Measurements from ENCODE around the gene KRT76. TPM values are rescaled to one million over a fixed set of nuclear protein-coding genes. Genes with fewer than 3 reads are reported as not detected.

The KRT76 gene
- total RNA-seq, 1 experiment from 2014 or later = not detected

DNA sequence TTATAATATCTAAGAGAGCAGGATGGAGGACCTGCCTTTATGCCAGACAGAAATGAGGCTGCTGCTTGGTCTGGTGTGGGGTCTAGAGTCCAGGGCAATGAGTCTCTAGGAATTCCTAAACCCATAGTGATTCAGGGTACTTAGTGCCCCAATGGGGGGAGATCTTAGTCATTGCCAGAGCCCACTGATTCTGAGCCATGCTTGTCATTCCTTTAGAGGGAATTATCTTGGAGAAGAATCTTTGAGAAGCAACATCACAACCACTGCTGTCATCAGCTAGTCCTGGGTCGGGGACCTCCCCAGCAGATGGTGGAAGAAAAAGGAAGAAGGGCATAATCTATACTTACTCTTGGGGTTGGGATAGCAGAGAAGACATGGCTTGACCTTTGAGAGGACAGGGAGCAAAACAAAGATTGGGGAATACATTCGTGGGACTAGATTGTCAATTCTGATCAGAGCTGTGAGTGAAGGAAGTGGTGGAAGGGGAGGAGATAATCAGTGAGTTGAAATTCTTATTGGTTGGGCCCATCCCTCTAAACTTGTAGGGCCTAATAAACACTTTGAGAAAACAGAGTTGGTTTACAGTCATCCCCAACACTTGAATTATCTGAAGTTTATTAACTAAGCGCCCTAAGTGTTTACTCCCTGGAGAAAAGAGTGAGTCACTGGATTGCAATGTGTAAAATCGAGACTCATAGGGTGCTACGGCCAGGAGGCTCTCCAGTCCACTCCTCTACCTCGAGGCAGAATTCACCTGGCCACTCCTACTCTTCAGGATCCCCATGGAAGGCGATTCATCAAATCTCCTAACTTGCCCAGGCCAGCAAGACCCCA is 21.7 kb upstream of the KRT76 start (continued):
- TF ChIP-seq, protein P1, sequence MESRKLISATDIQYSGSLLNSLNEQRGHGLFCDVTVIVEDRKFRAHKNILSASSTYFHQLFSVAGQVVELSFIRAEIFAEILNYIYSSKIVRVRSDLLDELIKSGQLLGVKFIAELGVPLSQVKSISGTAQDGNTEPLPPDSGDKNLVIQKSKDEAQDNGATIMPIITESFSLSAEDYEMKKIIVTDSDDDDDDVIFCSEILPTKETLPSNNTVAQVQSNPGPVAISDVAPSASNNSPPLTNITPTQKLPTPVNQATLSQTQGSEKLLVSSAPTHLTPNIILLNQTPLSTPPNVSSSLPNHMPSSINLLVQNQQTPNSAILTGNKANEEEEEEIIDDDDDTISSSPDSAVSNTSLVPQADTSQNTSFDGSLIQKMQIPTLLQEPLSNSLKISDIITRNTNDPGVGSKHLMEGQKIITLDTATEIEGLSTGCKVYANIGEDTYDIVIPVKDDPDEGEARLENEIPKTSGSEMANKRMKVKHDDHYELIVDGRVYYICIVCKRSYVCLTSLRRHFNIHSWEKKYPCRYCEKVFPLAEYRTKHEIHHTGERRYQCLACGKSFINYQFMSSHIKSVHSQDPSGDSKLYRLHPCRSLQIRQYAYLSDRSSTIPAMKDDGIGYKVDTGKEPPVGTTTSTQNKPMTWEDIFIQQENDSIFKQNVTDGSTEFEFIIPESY (IDR thresholded peaks at IDR 0.05; ENCODE audit: extremely low read depth, insufficient replicate concordance, low read length) = no peak
- TF ChIP-seq YY1 (IDR thresholded peaks at IDR 0.05; ENCODE audit: extremely low read depth, insufficient replicate concordance, low read depth, low read length) = no peak
- TF ChIP-seq EGR1 (IDR thresholded peaks at IDR 0.05; ENCODE audit: low read depth) = no peak

DNA sequence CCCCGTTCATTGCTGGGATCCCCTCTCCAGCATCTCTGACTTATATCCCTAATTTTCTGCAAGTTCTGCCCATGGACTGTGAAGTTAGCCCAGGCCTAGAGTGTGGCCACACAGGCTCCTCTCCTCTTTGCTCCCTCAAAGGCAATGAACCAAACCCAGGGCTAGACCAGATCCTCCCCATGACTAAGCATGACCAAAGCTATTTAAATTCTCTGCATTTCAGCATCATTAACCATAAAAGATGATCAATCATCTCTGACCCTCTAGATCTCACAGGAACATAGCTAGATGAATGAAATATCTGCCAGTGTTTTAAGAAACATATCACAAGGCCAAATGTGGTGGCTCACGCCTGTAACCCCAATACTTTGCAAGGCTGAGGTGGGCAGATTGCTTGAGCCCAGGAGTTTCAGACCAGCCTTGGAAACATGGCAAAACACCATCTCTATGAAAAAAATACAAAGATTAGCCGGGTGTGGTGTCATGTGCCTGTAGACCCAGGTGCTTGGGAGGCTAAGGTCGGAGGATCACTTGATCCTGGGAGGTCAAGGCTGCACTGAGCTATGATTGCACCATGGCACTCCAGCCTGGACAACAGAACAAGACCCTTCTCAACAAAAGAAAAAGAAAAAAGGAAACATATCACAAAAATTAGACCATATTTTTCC is 21.0 kb upstream of the KRT76 start:
- H4K20me1 ChIP-seq (ENCODE audit: insufficient read depth) = no peaks in the 10 kb centered on the region
- H3K27ac ChIP-seq (ENCODE audit: low read depth, low read length) = no peak overlapping the region
- peak overlapping the region; percentile 37 for H3K4me2 ChIP-seq (ENCODE audit: low read length)
- H3K4me1 ChIP-seq (ENCODE audit: control insufficient read depth in 1 of 2, insufficient read depth in 2 of 2, low read length in 2 of 2) = peaks cover 8 to 42% of the 10 kb centered on the region in 2 experiments; a peak in 3 of 4 replicates
- DNase-seq (ENCODE audit: low read depth, low spot score) (no peak), ATAC-seq (peak; percentile 46; the same call in 1 of the 2 replicates)
- no peaks in the 10 kb centered on the region for H3K79me2 ChIP-seq (ENCODE audit: insufficient read depth, low read length)
- H3K9ac ChIP-seq (ENCODE audit: low read length) = no peak overlapping the region
- H3K36me3 ChIP-seq (ENCODE audit: control insufficient read depth in 1 of 2, insufficient read depth in 2 of 2, low read length in 2 of 2) = no peaks in the 10 kb centered on the region
- CTCF ChIA-PET = no interaction called here
- intact Hi-C loops (cut with micrococcal nuclease) = no loop called here
- TF ChIP-seq ZFX (IDR thresholded peaks at IDR 0.05) (no peak), FOSL1 (IDR thresholded peaks at IDR 0.05; ENCODE audit: low read depth) (peak; percentile 26; the same call in 1 of the 2 replicates), SIN3A (IDR thresholded peaks at IDR 0.05; ENCODE audit: low read depth) (no peak)
- H3K27me3 ChIP-seq (ENCODE audit: insufficient read depth, low read length) = no peaks in the 10 kb centered on the region
- no peaks in the 10 kb centered on the region for H3K9me2 ChIP-seq (ENCODE audit: insufficient read depth)
- POLR2A ChIA-PET = no interaction called here
- no TSS peak for BruUV-seq (replicated peaks)
- H3K4me3 ChIP-seq (replicated peaks in 1 of 2; ENCODE audit: low read depth in 1 of 2, low read length in 2 of 2) = no peak overlapping the region
- no peaks in the 10 kb centered on the region for H3K9me3 ChIP-seq (ENCODE audit: control insufficient read depth in 1 of 2, insufficient read depth in 1 of 2, low read depth in 1 of 2, low read length in 2 of 2)
- H2AFZ ChIP-seq (ENCODE audit: low read depth, low read length, poor library complexity, severe bottlenecking) = no peak overlapping the region
- RAD21 ChIA-PET (ENCODE audit: low non-redundant PET in 1 of 2, low total read pairs in 2 of 2, uncharacterized antibody in 2 of 2, unreplicated experiment in 2 of 2) = no interaction called here
